HG02840 (cell line): ENCODE measurements around the gene SRGAP1.
"Not testable (repeated sequence)": the region's sequence is repeated elsewhere in the genome, so short reads cannot be mapped to it uniquely, and the experiment has no call there.

Experiments
- ATAC-seq: cut with Tn5 transposase; IDR thresholded peaks from one replicate; pipeline ENCODE4 v1.9.1; 2021; ENCODE audit warnings: mild to moderate bottlenecking, moderate library complexity, moderate number of reproducible peaks; ENCODE audit not compliant: unreplicated experiment, low FRiP score

SRGAP1 gene

DNA sequence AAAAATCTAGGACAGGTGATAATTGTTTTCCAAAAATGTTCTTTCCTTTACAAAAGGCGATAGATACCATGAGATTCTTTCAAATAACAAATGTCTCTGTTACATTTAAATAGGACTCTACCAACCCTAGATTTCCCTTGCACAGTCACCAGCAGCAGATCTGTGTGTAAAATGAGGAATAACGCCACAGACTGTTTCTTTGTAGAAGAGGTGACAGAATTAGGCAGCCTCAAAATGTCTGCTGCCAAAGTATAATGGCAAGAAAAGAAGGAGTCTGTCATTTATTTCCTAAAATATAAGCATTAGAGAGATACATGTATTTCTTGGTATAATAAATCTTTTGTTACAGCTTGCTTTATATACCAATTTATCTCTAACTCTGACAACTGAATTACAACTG lies 8.5 kb upstream of the SRGAP1 start:
- no peak for ATAC-seq

DNA sequence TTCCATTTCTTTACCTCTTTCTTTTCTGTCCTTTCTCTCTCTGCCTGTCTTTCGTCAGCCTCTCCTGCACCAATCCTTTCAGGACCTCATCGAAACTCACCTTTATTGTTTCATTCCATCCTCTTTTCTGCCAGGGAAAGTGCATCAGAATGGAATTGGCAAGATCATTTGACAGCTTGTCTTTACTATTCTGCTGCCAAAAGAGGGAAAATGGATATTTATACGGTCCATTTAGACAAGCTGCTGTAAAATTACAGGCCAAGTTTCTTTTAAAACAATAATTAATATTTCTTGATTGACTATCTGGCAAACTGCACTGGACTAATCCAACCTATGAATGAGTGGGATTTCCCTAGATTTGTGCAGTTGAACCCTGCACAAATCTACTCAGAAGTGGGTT lies 7.6 kb upstream of the SRGAP1 start:
- no peak for ATAC-seq

DNA sequence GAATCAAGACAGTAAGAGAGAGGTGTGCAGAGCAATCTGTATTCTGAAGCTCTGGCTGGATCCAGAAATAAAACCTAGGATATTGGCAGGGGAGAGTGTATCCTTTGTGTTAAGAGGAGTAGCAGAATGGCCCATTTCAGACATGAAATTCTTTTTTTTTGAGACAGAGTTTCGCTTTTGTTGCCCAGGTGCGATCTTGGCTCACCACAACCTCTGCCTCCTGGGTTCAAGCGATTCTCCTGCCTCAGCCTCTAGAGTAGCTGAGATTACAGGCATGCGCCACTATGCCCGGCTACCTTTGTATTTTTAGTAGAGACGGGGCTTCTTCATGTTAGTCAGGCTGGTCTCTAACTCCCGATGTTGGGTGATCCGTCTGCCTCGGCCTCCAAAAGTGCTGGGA lies 6.1 kb upstream of the SRGAP1 start:
- ATAC-seq = no peak

DNA sequence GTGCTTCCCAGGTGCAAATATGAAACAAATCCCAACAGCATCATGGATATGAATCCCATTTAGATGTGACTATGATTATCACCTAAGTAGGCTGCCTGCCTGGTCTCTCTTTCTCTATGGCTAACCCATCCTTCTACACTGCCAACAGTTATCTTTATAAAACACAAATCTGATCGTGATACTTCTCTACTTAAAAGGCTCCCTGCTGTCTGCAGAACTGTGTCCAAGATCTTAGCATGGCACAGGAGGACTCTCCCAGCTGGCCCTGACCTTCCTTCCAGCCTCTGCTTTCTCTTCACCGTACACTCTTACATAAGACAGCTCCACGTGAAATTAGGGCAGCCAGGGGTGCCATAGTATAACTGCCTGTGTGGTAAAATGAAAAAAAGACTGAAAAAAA lies 3.5 kb upstream of the SRGAP1 start:
- ATAC-seq = no peak

DNA sequence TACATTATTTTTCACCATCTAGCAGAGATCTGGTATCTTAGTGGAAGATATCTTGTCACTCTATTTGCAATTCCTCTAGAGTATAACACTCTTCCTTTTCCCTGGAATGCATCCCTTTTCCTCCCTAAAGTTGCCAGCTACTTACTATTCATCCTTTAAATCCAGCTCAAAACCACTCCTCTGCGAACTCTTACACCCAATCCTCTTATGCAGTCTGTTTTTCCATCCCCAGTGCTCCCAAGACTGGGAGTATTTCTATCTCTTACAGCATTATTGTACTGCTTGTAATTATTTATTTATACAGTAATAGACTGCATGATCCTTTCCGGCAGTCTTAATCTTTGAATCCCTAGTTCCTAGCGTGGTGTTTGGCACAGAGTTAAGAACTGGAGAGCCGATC lies 2.9 kb upstream of the SRGAP1 start:
- no peak for ATAC-seq

DNA sequence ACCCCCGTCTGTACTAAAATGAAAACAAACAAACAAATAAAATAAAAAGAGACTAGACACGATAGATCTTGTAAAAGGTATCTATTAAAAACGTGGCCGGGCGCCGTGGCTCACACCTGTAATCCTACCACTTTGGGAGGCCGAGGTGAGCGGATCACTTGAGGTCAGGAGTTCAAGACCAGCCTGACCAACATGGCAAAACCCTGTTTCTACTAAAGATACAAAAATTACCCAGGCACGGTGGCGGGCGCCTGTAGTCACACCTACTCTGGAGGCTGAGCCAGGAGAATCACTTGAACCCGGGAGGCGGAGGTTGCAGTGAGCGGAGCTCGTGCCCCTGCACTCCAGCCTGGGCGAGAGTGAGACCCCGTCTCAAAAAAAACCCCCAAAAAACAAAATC lies 1.8 kb upstream of the SRGAP1 start:
- not testable (repeated sequence) for ATAC-seq

DNA sequence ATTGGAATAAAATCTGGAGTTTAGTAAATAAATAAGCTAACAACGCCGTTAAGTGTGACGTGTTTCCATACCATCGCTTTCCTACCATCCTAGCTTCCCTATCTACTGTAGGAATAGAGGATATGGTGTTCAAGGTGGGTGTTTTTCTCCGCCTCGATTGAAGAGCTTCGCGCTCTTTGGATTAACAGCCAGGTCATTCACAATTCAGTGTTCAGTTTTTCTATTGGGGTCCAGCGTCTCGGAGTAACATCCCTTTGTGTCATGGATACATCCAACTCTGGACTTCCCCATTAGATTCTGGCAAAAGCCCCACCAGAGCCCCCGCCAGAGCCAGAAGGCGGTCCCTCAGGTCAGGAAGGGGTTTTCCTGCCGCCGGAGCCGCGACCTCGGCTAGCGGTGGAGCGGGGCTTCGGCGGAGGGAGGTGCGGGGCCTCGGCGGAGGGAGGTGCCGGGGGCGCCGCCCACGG lies 1.2 kb upstream of the SRGAP1 start:
- no peak for ATAC-seq

DNA sequence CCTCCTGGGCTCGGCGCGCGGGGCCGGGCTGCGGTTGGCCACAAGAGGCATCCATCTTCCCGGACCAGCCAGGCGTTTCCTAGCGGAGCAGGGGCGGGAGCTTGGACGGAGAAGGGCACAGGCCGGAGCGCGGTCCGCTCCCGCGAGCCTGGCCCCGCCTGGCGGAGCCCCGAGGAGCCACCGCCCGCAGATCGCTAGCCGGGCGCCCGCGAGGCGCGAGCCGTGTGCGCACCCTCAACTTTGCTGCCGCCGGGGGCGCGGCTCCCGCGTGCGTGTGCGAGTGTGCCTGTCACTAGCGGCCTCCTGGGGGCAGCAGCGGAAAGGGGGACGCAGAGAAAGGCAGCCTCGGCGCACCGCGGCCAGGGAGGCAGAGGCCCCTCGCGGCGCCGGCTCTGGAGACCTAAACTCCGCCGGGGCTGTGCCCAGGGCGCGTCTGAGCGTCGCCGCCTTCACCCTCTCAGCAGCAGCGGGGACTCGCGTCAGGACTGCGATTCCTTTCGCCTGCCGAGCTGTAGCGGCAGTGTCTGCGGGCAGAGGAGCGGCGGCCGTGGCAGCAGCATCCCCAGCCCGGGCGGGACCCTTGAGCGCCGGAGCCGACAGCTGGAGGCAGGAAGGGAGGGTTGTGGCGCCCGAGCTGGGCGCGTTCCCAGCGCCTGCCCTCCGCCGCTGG lies 644 bp upstream of the SRGAP1 start:
- ATAC-seq = peak; percentile 95

DNA sequence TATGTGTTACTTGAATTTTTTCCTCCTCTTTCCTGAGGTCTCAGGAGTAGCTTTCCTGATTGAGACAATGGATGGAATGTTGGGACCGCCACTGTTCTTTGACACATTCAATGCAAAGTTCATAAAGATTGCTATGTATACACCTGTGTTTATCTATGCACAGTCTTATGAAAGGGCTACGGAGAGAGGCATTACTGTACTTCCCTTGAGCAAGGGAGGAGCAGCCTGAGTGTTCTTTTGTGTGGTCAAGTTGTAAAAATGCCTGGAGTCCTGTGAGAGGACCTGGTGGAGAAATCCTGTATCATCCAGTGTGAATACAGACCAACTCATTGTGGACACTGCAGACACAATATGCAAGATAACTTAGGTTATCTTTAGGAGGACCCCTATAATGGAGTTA lies 1.2 kb downstream of the SRGAP1 start:
- no peak for ATAC-seq

DNA sequence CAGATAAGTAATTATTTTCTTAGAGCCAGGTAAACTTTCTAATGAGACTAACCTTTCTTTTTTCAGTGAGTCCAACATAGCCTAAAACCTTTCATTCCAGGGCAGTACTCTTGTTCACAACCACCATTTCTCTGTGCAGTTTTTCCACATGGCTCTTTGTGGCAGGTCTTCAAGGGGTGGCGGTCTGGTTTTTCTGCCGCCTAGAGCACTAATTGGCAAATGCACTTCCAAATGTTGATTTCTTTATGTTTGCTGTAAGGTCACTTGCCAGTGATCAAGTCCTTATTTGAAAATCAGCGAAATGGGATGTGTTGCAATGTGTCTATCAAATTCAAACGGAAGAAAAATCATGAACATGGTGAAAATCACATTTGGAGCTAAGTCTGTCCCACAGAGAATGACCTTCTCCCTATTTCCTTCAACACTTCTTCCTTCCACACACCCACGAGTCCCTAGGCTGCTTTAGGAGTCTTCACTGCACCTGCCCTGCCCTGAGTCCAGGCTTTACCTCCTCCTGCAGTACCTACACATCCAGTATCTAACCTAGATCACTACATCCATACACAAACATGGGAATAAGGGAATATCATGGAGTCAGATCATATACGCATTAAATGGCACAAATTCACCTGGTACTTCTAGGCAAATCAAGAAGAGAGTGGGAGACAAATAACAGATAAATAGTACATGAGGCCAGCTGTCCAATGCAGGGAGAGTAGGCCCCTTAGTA lies 1.9 kb downstream of the SRGAP1 start:
- no peak for ATAC-seq

DNA sequence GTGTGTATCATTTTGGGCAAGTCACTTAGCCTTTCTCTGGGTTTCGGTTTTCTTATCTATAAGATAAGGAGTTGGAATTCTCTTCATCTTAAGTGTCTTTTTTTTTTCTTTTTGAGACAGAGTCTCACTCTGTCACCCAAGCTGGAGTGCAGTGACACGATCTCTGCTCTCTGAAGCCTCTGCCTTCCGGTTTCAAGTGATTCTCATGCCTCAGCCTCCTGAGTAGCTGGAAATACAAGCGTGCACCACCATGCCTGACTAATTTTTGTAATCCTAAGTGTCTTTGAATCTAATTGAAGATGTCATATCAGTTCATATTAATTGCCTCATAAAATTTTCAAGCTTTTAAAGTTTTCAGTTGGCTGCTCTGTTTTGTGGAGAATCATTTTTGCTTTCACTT lies 4.0 kb downstream of the SRGAP1 start:
- ATAC-seq = no peak

DNA sequence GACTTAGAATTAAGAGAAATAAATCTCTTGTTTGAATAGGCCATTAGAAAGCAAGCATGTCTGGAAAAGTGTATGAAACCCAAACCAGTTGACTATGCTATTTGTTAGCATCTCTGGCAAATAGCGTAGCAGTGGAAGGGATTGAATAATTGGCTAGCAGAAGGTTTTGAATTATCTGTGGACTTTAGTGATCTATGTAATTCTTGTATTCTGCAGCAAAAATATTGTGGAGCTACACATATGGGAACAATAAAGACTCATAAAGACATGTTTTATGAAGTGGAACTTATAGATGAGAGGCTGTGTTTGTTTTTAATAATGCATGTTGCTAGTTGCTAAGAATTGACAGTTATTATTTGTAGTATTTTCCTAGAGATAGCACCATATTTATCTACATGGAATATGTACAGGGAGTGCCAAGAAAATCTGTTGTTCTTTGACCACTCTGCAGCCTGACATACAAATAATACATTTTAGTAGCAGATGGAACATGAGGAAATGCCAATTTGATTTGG lies 4.7 kb downstream of the SRGAP1 start:
- no peak for ATAC-seq

DNA sequence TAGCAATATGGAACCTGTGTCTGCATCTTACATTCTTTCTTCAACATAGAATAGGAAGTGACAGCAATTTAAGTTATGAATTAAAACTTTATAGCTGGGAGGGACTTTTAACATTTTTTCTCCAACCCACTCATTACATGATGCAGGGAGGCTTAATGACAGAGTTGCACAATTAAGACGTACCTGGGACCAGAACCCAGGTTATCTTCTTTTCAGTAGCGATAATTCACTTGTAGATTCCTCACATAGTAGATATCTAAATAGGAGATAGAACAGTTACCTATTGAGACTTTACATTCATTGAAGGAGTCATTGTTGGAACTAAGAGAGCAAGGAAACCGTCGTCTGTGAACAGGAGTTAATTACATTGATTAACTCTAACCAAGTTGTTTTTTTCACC lies 5.1 kb downstream of the SRGAP1 start:
- no peak for ATAC-seq

DNA sequence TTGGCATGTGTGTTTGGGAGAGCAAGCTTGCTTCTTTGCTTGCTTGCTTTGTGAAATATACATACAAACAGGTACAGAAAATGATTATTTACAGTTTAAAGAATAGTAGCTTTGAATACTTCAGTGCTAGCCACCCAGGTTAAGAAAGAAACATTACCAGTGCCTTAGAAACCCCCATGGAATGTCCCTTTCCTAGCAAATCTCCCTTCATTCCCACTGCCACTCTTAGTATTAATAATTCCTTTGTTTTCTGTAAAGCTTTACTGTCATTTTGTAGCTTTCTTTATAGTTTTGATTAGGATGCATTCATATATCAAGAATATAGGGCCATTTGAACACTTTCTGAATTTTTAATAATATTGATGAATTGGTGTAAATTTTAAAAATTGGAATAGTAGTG lies 9.5 kb downstream of the SRGAP1 start:
- no peak for ATAC-seq

DNA sequence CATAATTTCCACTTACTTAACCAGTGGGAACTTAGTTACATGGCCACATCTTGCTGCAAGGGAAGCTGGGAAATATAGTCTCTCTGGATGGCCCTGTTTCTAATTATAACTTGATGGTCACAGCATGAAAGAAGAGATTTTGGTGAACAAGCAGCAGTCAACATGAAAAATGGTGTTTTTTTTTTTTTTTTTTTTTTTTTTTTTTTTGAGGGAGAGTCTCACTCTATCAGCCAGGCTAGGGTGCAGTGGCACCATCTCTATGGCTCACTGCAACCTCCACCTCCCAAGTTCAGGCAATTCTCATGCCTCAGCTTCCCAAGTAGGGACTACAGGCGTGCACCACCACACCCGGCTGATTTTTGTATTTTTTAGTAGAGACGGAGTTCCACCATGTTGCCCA lies 10.8 kb downstream of the SRGAP1 start:
- no peak for ATAC-seq

DNA sequence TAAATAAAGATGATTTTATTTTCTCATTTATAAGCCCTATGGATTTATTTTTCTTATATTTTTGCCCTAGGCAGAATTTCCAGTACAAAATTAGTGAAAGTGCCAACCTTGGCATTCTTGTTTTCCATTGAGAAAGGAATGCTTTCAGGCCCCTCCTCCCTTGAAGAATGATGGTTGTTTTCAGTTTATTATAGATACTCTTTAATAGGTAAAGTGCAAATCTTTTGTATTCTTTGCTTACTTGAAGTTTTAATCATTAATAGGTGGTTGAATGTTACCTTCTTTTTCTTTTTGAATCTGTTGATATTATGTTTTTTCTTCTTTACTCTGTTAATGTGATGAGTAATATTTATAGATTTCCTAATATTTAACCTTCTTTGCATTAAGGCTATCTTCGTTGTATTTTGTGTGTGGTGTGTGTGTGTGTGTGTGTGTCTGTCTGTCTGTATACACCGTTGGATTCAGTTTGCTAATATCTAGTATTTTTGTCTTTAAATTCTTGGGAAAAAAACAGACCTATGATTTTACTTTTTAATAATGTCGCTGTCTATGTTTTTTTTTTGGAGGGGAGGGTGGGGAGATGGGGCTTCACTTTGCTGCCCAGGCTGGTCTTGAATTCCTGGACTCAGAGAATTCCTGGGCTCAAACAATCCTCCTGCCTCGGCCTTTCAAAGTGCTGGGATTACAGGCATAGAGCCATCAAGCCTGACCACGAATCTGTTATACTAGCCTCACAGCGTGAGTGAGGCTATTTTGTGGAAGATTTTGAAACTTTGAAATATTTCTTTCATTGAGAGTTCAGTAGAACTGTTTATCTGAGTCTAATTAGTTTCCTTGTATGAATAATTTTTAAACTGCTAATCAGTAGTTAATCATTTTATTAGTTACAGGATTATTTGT lies 13.5 kb downstream of the SRGAP1 start:
- ATAC-seq = no peak

DNA sequence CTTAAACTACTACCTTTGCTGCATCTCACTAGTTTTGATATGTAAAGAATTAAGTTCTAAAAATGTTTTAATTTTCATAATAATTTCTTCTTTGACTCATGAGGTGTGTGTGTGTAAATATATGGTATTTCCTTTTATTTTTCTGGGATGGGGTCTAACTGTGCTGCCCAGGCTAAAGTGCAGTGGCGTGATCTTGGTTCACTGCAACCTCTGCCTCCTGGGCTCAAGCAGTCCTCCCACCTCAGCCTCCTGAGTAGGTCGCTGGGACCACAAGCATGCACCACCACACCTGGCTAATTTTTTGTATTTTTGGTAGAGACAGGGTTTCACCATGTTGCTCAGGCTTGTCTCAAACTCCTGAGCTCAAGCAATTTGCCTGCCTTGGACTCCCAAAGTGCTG lies 15.4 kb downstream of the SRGAP1 start:
- ATAC-seq = not testable (repeated sequence)

DNA sequence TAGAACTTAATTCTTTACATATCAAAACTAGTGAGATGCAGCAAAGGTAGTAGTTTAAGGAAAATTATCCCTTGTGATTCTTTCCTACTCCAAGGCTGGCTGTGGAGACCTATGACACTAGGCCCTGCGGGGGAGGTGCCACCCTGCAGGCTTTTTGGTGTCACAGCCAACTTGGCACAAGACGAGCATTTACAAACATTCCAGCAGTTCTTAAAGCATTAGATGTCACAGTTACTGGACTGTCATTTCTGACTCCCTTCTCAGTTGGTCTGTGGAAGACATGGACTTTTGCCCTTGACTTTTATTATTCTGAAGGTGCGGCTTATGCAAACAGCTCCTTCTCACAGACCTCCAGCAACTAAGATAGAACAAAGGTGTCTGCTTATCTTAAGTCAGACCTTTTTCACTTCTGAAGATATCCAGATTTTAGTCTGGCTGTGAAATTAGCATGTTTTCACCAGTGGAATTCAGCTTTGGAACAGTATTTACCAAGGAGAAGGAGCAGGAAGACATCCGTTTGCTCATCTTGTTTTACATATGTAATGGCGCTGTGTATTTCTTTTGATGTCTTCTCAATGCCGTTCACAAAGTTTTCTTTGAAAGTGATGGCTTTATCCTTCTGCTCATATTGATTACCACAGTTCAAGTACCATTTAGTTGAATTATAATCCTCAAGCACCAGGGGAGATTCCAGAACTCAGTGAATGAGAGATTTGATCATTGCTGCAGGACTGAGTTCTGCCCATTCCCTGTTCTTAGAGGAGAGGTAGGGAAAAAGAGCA lies 17.9 kb downstream of the SRGAP1 start:
- no peak for ATAC-seq

DNA sequence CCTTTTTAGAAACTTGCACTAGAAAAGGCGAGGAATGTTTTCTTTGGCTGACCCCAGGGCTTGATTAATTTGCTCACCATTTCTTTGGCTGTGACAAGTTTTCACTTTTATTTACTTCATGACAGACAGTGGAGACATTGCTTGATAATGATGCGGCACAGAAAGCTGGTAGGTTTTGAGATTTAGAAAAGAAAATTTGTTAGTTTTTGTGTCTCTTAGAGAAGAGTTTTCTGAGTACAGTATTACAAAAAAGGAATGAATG lies 18.4 kb downstream of the SRGAP1 start:
- ATAC-seq = no peak

DNA sequence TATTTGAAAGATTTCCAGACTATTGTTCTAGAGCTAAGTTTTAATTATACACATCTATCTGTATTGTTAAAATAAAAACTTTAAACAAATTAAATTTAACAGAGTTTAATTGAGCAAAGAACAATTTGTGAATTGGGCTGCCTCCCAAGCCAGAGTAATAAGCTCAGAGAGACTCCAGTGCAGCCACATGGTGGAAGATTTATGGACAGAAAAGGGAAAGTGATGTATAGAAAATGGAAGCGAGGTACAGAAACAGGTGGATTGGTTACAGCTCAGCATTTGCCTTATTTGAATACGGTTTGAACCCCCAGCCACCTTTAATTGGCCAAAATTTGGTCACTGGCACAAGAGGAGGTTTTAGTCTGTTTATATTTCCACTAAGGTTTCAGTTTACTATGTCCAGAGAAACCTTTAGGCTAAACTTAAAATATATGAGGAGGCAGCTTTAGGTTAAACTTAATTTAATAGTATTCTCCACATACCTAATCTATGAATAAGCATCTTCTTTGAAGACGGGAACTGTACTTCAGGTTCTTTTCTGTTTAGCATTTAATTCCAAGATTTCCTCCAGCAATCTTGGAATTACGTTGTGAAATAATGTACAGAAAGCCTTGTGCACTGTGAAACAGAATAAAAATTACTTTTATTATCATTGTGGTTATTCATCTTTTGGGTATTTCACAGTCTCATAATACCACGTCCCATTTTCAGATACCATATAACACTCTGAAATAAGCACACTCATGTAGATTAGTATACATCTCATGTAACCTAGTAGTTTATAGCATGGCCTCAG lies 19.4 kb downstream of the SRGAP1 start:
- ATAC-seq = no peak
